HL-60/S4 treated with phorbol 12-myristate 13-acetate at 8.2 ng/mL for 4 days and 3 days (cell line): ENCODE measurements around the gene ATP5ME.
"Not testable (repeated sequence)": the region's sequence is repeated elsewhere in the genome, so short reads cannot be mapped to it uniquely, and the experiment has no call there.

ENCODE experiments used
- in situ Hi-C: fragments of 300-500 bp; cut with MboI; formaldehyde crosslinking; loops from 2 replicates; pipeline ENCODE4 v1.15.0; 2022; ENCODE audit warnings: low sequenced_read_pairs

The ATP5ME gene

DNA sequence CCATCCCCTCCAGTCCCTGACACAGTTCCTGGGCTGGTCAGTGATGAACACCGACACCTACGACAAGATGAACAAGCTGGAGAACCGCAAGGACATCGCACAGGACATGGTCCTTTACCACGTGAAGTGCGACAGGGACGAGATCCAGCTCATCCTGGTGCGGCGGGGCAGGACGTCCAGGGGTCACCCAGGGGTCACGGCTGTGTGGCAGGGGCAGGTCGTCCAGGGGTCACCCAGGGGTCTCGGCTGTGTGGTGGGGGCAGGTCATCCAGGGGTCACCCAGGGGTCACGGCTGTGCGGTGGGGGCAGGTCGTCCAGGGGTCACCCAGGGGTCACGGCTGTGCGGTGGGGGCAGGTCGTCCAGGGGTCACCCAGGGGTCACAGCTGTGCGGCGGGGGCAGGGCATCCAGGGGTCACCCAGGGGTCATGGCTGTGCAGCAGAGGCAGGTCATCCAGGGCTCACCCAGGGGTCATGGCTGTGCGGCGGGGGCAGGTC, 16.7 kb downstream of the ATP5ME start:
- in situ Hi-C loops, result no loop called here

DNA sequence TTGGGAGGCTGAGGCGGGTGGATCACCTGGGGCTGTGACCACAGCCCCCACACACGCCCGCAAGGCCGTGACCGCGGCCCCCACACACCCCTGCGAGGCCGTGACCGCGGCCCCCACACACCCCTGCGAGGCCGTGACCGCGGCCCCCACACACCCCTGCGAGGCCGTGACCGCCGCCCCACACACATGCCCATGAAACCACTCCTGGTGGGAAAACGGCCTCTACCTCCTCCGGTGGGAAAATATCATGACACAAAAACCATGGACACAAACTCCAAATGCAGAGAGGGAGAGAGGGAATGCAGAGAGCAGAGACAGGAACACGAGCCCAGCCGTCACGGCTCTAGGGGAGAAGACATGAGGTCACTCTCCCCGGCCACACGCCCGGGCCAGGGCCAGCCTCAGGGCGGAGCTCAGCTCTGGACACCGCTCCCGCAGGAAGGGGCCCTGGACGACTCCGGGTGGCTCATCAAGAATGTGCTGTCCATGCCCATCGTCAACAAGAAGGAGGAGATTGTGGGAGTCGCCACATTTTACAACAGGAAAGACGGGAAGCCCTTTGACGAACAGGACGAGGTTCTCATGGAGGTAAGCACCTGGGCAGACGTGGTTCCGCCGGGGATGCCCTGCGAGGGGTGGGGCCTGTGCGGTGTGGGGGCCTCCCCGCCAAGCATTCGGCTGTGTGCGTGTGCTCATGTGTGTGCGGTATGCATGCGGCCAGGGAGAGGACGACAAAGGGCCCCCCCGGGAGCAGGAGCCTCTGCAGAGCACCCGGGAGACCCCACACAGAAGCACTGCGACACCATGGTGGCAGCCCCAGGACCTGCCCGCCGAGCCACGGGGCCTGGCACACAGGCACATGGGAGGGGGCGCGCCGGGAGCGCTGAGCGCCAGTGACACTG, 17.4 kb downstream of the ATP5ME start:
- in situ Hi-C loops, result no loop called here

DNA sequence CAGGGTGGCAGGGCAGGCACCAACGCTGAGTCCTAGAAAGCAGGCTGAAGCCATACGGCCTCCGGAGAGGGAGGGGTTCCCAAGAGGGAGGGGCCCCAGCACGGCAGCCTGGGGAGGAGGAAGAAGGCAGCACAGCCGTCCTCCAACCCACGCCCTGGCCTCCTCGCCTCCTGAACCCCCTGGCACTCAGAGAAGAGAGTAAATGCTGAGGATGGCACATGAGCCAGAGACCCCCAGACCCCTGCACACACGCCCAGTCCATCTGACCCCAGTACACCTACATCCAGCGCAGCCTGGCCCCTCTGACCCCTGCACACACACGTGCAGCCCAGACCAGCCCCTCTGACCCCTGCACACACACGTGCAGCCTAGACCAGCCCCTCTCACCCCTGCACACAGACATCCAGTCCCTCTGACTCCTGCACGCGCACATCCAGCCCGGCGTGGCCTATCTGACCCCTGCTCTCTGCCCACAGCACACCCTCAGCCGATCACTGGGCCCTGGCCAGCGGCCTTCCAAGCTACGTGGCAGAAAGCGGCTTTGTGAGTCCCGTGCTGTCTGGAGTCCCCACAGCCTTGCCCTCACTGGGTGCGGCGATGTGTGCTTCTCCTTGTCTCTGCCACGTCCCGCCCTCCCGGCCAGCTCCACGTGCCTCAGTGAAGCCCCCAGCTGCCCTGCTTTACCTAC, 18.5 kb downstream of the ATP5ME start:
- in situ Hi-C loops, result no loop called here

DNA sequence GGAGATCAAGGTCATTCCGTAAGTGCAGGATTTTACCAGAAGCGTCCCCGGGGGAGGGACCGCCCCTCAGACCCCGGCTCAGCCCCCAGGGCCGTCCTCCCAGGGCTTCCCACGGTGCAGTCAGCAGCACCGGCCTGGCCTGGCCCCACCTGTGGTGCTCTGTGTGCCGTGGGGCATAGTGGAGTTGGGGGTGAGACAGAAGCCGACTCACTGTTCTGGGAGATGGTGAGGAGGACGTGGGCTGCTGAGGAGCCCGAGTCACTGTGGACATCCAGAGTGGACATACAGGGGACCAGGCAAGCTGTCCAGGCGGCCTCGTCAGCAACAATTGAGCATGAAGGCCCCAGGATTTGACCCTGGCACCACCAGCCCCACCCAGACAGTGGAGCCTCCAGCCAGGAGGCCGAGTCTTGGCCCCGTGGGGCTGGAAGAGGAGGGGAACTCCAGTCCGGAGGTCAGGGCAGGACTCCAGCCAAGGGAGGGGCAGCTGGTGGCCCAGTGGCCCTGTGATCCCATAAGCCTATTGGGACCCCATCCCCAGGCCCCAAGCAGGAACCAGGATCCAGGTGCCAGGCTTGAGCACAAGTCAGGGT, 19.1 kb downstream of the ATP5ME start:
- in situ Hi-C loops, result no loop called here

DNA sequence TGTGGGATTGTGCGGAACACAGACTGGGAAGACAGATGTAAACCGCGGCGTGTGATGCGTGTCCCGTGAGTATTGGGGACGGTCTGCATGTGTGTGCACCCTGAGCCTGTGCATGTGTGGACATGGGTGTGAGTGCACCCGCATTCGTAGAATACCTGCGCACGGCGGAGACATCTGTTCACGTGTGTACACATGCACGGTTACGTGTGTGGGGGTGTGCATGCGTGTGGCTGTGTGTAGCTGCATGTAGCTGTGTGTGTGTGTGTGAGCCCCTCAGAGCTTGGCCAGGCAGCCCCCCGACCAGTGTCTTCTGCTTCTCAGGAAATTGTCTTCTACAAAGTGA, 19.6 kb downstream of the ATP5ME start:
- in situ Hi-C loops, result no loop called here

DNA sequence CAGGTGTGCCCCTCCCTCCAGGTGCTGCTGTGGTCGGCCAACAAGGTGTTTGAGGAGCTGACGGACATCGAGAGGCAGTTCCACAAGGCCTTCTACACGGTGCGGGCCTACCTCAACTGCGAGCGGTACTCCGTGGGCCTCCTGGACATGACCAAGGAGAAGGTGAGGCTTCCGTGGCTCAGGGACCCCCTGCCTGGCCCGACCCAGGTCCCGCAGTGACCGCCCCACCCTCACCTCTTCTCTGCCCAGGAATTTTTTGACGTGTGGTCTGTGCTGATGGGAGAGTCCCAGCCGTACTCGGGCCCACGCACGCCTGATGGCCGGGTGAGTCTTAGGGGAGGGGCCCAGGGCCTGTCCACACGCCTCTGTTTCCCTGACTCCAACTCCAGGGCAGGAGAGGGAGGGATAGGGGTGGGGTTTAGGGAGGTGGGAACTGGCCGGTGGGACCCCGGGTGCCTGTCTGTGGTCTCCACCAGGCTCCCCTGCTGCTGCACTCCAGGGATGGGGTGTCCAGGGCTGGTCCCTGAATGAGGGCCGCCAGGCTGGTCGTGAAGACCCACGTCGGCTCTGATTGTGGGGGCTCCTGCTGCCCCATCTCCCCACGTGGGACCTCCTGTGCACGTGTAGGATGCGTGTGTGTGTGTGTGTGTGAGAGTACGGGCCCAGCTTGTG, 20.1 kb downstream of the ATP5ME start:
- in situ Hi-C loops, result no loop called here

DNA sequence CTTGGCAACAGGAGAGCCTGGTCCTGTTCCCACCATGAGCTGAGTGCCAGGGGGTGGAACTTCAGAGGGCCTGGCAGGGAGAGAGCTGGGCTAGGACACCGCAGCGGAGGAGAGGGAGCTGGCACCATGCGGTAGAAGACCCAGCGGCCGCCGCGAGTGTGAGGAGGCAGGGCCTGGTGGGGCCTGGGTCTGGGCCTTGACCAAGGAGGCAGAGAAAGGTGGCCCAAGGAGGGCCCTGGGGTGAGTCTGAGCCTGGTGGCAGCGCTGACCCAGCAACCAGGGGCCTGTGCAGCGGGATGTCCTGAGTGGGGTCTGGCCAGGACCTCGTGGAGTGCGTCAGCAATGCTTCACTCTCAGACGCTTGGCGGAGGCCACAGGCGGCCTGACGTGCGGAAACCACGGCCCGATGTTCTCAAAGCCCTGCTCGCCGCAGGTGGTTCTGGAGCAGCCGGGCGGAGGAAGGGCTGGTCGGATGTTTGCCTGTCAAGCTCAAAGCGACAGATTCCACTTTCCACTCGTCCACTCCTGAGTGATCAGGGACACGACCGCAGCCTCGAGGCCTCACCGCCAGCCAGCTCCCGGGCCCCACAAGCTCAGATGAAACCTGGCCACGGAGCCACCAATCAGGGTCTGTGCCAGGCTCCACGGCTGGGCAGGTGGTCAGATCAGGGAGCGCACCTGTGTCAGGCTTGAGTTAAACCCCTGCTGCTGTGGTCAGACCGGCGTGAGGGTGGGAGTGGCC, 20.8 kb downstream of the ATP5ME start:
- in situ Hi-C loops, result no loop called here

DNA sequence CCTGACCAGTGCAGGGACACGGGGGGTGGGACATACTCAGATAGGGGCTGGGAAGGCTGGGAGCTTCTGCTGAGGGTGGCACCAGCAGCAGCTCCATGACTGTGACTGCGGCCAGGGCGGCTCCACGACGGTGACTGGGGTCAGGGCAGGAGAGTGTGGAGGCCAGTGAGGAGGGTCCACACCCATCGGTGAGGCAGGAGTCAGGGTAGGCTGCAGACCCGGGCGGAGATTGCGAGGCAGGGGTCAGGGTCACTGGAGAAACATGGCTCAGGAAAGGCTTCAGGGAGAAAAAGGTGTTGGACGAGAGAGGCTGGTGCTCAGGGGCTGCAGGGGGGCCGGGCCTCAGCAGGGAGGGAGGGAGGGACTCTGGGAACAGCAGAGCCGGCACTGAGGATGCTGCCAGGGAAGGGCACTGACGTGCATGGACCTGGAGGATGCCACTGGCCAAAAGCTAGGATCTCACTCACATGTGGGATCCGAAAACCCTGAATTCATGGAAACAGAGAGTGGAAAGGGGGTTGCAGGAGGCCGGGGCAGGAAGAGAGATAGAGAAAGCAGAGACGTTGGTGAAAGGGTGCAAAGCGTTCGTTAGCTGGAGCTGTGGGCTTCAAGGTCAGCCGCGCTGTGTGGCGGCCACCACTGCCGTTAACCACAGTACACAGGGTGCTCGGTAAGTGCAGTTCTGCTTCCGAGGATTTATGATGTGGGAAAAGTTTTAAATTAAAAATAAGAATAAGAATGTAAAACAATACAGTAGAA, 22.0 kb downstream of the ATP5ME start:
- in situ Hi-C loops, result no loop called here

DNA sequence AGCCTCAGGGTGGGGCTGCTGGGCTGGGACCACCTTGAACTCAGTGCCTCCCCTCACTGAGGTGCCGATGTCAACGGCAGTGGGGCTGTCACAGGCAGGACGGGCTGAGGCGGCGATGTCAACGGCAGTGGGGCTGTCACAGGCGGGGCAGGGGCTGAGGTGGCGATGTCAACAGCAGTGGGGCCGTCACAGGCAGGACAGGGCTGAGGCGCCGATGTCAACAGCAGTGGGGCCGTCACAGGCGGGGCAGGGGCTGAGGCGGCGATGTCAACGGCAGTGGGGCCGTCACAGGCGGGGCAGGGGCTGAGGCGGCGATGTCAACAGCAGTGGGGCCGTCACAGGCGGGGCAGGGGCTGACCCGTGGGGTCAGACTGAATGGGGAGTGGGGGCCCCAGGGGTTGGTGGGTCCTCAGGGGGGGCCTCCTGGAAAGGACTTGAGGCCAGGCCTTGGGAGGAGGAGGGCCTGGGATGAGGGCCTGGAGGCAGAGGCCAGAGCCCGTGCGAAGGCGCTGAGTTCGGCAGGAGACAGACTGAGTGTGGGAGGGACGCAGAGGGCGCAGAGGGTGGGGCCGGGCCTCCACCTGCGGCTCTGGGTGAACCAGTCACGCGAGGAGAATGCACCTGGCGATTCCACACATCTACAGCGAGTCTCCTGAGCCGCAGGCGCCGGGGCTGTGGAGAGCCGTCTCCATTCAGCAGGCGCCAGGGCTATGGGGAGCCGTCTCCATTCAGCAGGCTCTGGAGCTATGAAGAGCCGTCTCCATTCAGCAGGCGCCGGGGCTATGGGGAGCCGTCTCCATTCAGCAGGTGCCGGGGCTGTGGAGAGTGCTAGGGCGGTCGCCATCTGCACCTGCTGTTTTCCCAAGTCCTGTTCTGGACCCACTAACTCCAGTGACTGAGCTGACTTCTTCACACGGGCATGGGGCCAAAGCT, 22.9 kb downstream of the ATP5ME start:
- in situ Hi-C loops, result no loop called here

DNA sequence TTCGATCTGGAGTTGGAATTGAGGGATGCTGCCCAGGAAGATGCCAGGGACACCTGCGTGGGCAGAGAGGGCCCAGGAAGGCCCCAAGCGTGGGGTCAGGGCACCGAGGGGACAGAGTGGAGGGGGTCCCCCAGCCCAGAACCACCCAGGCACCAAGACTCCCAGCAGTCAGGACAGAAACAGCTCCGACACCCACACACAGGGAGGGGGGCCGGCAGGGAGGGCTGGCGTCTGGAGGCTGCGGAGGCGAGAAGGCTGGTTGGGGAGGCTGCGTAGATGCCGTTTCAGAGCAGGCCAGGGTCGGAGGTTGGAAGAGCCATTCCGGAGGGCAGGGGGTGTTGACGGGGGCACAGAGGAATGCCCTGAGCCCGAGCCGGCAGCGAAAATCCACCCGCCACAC, 23.6 kb downstream of the ATP5ME start:
- in situ Hi-C loops, result no loop called here

DNA sequence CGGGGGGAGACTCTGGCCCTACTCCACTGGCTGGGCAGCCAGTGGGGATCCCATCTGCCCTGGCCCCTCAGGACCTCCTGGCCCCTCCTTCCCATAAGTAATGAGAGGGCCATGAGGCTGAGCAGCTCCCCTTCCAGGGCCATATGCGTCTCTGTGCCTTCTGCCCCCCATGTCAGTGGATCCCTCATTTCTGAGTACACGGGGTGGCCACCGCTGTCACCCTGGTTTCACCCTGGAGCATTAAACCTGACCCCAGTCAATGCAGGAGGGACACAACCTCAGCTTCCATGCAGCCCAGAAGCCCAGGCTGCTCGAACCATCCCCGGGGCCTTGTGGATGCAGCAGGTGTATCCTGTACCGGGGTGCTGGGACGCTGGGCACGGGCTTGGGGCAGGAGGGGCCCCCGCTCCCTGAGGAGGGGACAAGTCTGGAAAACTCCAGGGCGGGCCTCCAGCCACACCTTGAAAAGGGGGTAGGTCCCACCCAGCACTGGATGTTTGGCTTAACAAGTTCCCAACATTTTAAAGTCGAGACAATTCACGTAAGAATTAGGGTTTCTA, 24.2 kb downstream of the ATP5ME start:
- in situ Hi-C loops, result no loop called here

DNA sequence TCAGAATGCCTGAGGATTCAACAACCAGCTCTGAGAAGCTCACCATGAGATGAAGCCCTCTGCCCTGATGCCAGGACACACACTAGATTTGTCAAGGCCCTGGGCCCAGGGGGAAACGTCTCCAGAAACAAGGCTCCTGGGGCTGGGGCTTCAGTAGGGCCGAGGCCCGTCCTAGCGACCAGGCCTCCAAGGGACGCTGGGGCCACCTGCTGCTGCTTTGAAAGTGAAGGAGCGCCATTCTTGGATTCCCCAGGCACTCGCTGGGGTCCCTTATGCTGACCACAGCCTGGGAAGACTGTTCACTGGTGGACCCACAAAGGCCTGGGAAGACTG, 24.8 kb downstream of the ATP5ME start:
- in situ Hi-C loops, result no loop called here

DNA sequence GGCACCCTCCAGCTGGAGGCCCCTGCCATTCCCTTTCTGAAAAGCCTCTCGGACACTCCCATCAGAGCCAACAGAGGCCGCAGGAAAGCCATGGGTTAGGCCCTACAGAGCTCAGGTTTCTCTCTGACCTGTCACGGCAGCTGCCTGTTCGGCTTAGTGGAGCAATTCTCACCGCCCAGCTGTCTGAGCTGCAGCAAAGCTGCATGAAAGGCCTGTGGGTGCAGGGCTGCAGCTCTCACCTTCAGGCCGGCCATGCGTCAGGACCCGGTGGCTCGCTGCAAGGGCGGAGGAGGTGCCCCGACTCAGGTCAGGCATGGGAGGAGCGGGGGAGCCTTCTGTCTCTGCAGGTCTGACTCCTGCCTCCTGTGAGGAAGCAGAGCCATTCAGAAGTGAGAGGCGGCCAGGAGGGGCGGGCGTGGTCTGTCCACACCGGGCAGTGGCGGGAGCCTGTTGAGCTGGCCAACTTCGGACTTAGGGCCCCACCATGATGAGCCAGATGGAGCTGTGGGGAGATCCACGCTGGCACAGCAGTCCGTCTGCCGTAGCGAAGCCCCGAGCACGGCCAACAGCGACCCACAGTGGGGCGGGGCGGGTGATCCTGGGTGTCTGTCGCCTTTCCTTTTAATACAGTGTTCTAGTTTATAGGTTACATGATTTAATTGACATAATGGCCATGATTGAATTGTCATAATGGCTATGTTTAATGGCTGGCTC, 25.3 kb downstream of the ATP5ME start:
- in situ Hi-C loops, result no loop called here

DNA sequence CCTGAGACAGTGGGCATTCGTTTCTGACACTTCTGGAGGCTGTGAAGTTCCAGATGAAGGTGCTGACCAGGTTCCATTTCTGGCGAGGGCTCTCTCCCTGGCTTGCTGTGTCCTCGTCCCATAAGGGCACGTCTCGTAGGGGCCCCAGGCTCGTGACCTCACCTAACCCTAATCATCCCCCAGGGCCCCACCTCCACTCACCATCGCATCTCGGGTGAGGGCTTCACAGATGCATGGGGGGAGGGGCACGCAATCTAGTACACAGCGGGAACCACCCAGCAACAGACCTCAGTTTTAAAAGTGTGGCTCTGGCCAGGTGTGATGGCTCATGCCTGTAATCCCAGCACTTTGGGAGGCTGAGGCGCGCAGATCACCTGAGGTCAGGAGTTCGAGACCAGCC, 26.6 kb downstream of the ATP5ME start:
- in situ Hi-C loops, result no loop called here

DNA sequence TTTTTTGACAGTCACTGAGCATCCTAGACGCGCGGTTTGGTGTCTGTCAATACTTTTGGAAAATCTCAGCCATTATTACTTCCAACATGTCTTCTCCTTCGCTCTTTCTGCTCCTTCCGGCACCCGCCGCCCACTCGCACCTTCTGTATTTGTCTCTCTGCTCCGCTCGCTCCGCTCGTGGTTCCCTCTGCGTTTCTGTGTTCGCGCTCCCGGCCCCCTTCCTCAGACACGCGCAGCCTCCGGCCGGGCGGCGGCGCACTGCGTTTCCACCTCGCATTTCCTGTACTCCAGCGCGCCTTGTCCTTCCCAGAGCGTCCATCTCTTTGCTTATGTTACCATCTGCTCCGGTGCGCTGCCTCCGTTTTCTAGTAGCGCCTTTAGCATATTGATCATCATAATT, 27.6 kb downstream of the ATP5ME start:
- in situ Hi-C loops, result no loop called here

DNA sequence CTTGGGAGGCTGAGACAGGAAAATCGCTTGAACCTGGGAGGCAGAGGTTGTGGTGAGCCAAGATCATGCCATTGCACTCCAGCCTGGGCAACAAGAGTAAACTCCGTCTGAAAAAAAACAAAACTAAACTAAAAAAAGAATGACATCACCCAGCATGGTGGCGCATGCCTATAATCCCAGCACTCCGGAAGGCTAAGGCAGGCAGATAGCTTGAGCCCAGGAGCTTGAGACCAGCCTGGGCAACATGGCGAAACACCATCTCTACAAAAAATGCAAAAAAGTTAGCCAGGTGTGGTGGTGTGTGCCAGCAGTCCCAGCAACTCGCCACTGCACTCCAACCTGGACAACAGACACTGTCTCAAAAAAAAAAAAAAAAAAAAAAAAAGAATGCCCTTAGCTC, 31.7 kb downstream of the ATP5ME start:
- in situ Hi-C loops, result not testable (repeated sequence)

DNA sequence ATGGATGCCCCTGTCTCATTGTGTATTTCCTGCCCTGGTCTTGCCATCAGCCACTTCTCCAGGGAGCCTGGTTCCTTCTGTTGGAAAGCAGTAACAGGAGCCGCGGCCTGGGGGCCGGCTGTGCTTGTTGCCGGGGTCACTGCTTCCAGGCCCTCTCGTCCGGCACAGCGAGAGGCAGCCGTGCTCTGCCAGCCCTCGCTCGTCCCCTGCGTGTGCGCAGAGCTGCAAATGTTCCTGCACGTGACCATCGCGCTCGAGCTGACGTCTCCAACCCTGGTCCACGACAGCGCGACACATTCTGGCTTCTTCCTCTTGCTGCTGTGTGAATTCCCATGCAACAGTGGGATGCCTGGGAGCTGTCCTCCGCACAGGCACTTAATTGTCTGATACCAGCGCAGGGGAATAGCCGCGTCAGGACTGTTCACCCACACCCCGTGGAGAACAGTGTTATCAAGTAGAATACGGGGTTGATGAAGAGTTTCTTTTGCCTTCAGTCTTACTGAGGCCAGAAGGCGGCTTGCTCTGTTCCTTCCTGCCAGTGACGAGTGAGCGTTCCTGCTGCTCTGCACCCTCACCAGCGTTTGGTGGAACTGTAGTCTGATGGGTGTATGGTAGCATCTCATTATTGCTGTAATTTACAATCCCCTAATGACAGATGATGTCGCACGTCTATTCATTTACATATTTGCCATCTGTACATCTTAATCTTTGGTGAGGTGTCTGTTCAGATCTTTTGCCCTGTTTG, 36.4 kb downstream of the ATP5ME start:
- in situ Hi-C loops, result no loop called here
